Chondrocyte (in vitro differentiated cells): ENCODE results near the gene IER5L. TPM values are rescaled to one million over a fixed set of nuclear protein-coding genes. Genes with fewer than 3 reads are reported as not detected.

Experiments
- DNase-seq: peaks from one replicate; pipeline ENCODE4 v3.0.0; 2021; ENCODE audit warnings: mixed read lengths, low spot score
- H3K27ac Mint-ChIP-seq: one replicate; pipeline ENCODE4 v1.8.0; 2021; ENCODE audit warnings: mild to moderate bottlenecking, moderate library complexity, mixed read lengths; ENCODE audit not compliant: unreplicated experiment
- H3K27me3 Mint-ChIP-seq: 2 replicates; pipeline ENCODE4 v1.8.0; 2021; ENCODE audit warnings: low read depth, mixed read lengths
- H3K36me3 Mint-ChIP-seq: 2 replicates; pipeline ENCODE4 v1.8.0; 2021; ENCODE audit warnings: low read depth, mixed read lengths
- H3K4me1 Mint-ChIP-seq: 2 replicates; pipeline ENCODE4 v1.8.0; 2021; ENCODE audit warnings: low read depth, mild to moderate bottlenecking, mixed read lengths
- H3K4me3 Mint-ChIP-seq: one replicate; pipeline ENCODE4 v1.8.0; 2021; ENCODE audit warnings: mild to moderate bottlenecking, moderate library complexity, mixed read lengths; ENCODE audit not compliant: unreplicated experiment
- H3K9me3 Mint-ChIP-seq: 2 replicates; pipeline ENCODE4 v1.8.0; 2021; ENCODE audit warnings: low read depth, mixed read lengths
- CTCF ChIP-seq: fragments of 200-600 bp; sonication (generic); IDR thresholded peaks from 2 replicates; pipeline ENCODE4 v1.5.0; 2021; ENCODE audit warnings: antibody characterized with exemption, mild to moderate bottlenecking, moderate library complexity
- total RNA-seq: library from RNA; stranded (reverse); gene quantifications from 3 replicates; pipeline ENCODE4 v1.2.1, GENCODE V29; 2021

Gene IER5L
- total RNA-seq, 1 donor from 2014 or later, result 37.2 TPM

- Mint-ChIP-seq H3K27ac (no peak overlapping the region), H3K9me3 (no peaks in the 10 kb centered on the region), H3K4me3 (no peak overlapping the region), H3K4me1 (peaks cover 3% of the 10 kb centered on the region), H3K36me3 (no peaks in the 10 kb centered on the region), H3K27me3 (no peaks in the 10 kb centered on the region)
- no peak for TF ChIP-seq CTCF
- DNase-seq, result no peak
Observed at GRCh38 chr9:129206401-129206800, 28.3 kb upstream of the IER5L start.

- TF ChIP-seq CTCF, result no peak
- H3K4me1 Mint-ChIP-seq, result peaks cover 3% of the 10 kb centered on the region
- no peaks in the 10 kb centered on the region for H3K27me3 Mint-ChIP-seq
- H3K27ac Mint-ChIP-seq, result no peak overlapping the region
- no peak for DNase-seq
- H3K9me3 Mint-ChIP-seq, result no peaks in the 10 kb centered on the region
- no peak overlapping the region for H3K4me3 Mint-ChIP-seq
- no peaks in the 10 kb centered on the region for H3K36me3 Mint-ChIP-seq
Observed at GRCh38 chr9:129204840-129205239, 26.8 kb upstream of the IER5L start.

GRCh38 chr9:129203556-129203909 lies 25.5 kb upstream of the IER5L start:
- Mint-ChIP-seq H3K36me3 (no peaks in the 10 kb centered on the region), H3K4me1 (peaks cover 10% of the 10 kb centered on the region)
- no peak for TF ChIP-seq CTCF

GRCh38 chr9:129202613-129203555 lies 24.8 kb upstream of the IER5L start:
- DNase-seq, result no peak

More at GRCh38 chr9:129203556-129203909, 25.5 kb upstream of the IER5L start:
- peak overlapping the region; percentile 73 for H3K4me3 Mint-ChIP-seq
- no peak overlapping the region for H3K27ac Mint-ChIP-seq
- H3K9me3 Mint-ChIP-seq, result no peaks in the 10 kb centered on the region
- no peak for DNase-seq
- H3K27me3 Mint-ChIP-seq, result no peaks in the 10 kb centered on the region

DNA sequence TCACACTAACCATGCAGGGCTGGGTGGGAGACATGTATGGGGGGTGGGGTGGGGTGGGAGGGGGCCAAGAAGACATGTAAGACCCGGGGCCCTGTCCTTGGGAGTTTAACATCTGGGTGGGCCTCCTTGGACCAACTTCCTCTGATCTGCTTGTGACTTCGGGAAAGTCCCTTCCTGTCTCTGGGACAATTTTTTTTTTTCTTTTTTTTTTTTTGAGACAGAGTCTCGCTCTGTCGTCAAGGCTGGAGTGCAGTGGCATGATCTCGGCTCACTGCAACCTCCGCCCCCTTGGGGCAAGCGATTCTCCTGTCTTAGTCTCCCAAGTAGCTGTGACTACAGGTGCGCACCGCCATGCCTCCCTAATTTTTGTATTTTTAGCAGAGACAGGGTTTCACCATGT lies 23.8 kb upstream of the IER5L start:
- no peaks in the 10 kb centered on the region for H3K36me3 Mint-ChIP-seq
- no peak for TF ChIP-seq CTCF
- no peak overlapping the region for H3K27ac Mint-ChIP-seq
- peaks cover 21% of the 10 kb centered on the region for H3K4me1 Mint-ChIP-seq
- H3K9me3 Mint-ChIP-seq, result no peaks in the 10 kb centered on the region
- no peak for DNase-seq
- H3K4me3 Mint-ChIP-seq, result no peak overlapping the region
- no peaks in the 10 kb centered on the region for H3K27me3 Mint-ChIP-seq

More at GRCh38 chr9:129202613-129203555, 24.8 kb upstream of the IER5L start:
- no peak for TF ChIP-seq CTCF
- H3K4me3 Mint-ChIP-seq, result peak overlapping the region; percentile 73
- peak overlapping the region; percentile 70 for H3K27ac Mint-ChIP-seq
- H3K36me3 Mint-ChIP-seq, result no peaks in the 10 kb centered on the region
- H3K4me1 Mint-ChIP-seq, result peaks cover 17% of the 10 kb centered on the region
- H3K9me3 Mint-ChIP-seq, result no peaks in the 10 kb centered on the region
- H3K27me3 Mint-ChIP-seq, result no peaks in the 10 kb centered on the region
